Duodenal mucosa (tissue), 2 donors: ENCODE data around the gene SMARCAL1.
"Not testable (repeated sequence)": the region's sequence is repeated elsewhere in the genome, so short reads cannot be mapped to it uniquely, and the experiment has no call there.

Experiments used
- H3K27ac ChIP-seq: one replicate; pipeline ENCODE4 v1.7.0; 2013; ENCODE audit warnings: low read depth, low read length
- H3K27me3 ChIP-seq, 2 donors: one replicate each; pipeline ENCODE4 v1.7.0; 2013; ENCODE audit warnings: low read length in 2 of 2, control low read depth in 1 of 2; ENCODE audit not compliant: insufficient read depth in 2 of 2, control insufficient read depth in 1 of 2
- H3K36me3 ChIP-seq, 2 donors: one replicate each; pipeline ENCODE4 v1.7.0; 2013; ENCODE audit warnings: low read length in 2 of 2, control low read depth in 1 of 2; ENCODE audit not compliant: insufficient read depth in 2 of 2, control insufficient read depth in 1 of 2
- H3K4me1 ChIP-seq, 2 donors: one replicate each; pipeline ENCODE4 v1.7.0; 2013; ENCODE audit warnings: low read length in 2 of 2, control low read depth in 1 of 2; ENCODE audit not compliant: insufficient read depth in 2 of 2, control insufficient read depth in 1 of 2
- H3K4me3 ChIP-seq, 2 donors: one replicate each; pipeline ENCODE4 v1.7.0; 2013; ENCODE audit warnings: low read length in 2 of 2, low read depth in 1 of 2
- H3K9ac ChIP-seq, 2 donors: one replicate each; pipeline ENCODE4 v1.7.0; 2013; ENCODE audit warnings: low read length in 2 of 2, low read depth in 1 of 2
- H3K9me3 ChIP-seq, 2 donors: one replicate each; pipeline ENCODE4 v1.7.0; 2013; ENCODE audit warnings: low read length in 2 of 2, control low read depth in 1 of 2; ENCODE audit not compliant: control insufficient read depth in 1 of 2

SMARCAL1 gene

GRCh38 chr2:216373896-216374295 is 38.4 kb upstream of the SMARCAL1 start:
- Histone ChIP-seq H3K4me3 (no peak overlapping the region), H3K36me3 (no peaks in the 10 kb centered on the region), H3K27me3 (peaks cover 18 to 35% of the 10 kb centered on the region in 2 donors), H3K9me3 (no peaks in the 10 kb centered on the region), H3K27ac (no peak overlapping the region), H3K4me1 (peaks cover 0 to 5% of the 10 kb centered on the region in 2 donors), H3K9ac (no peak overlapping the region)

GRCh38 chr2:216375286-216375685 is 37.0 kb upstream of the SMARCAL1 start:
- H3K4me3 ChIP-seq, result no peak overlapping the region

GRCh38 chr2:216379977-216380376 is 32.3 kb upstream of the SMARCAL1 start:
- no peak overlapping the region for H3K27ac ChIP-seq
- H3K36me3 ChIP-seq, result no peaks in the 10 kb centered on the region
- no peaks in the 10 kb centered on the region for H3K9me3 ChIP-seq
- no peaks in the 10 kb centered on the region for H3K4me1 ChIP-seq
- no peak overlapping the region for H3K9ac ChIP-seq
- no peaks in the 10 kb centered on the region for H3K27me3 ChIP-seq
- H3K4me3 ChIP-seq, result no peak overlapping the region

More at GRCh38 chr2:216375286-216375685, 37.0 kb upstream of the SMARCAL1 start:
- Histone ChIP-seq H3K27me3 (peaks cover 15 to 29% of the 10 kb centered on the region in 2 donors), H3K9me3 (no peaks in the 10 kb centered on the region), H3K4me1 (peaks cover 0 to 5% of the 10 kb centered on the region in 2 donors), H3K27ac (no peak overlapping the region), H3K36me3 (no peaks in the 10 kb centered on the region), H3K9ac (no peak overlapping the region)

GRCh38 chr2:216384409-216384808 is 27.9 kb upstream of the SMARCAL1 start:
- H3K27ac ChIP-seq, H3K9ac ChIP-seq, H3K36me3 ChIP-seq, H3K9me3 ChIP-seq, H3K27me3 ChIP-seq, H3K4me3 ChIP-seq, H3K4me1 ChIP-seq: not testable (repeated sequence)

GRCh38 chr2:216385478-216385877 is 26.8 kb upstream of the SMARCAL1 start:
- H3K27me3 ChIP-seq, result no peaks in the 10 kb centered on the region
- no peak overlapping the region for H3K4me3 ChIP-seq
- H3K27ac ChIP-seq, result no peak overlapping the region
- no peak overlapping the region for H3K9ac ChIP-seq
- no peaks in the 10 kb centered on the region for H3K4me1 ChIP-seq
- H3K36me3 ChIP-seq, result no peaks in the 10 kb centered on the region
- H3K9me3 ChIP-seq, result no peaks in the 10 kb centered on the region

GRCh38 chr2:216387262-216387661 is 25.0 kb upstream of the SMARCAL1 start:
- no peak overlapping the region for H3K27ac ChIP-seq
- H3K27me3 ChIP-seq, result no peaks in the 10 kb centered on the region
- no peaks in the 10 kb centered on the region for H3K36me3 ChIP-seq
- no peak overlapping the region for H3K9ac ChIP-seq
- no peak overlapping the region for H3K4me3 ChIP-seq
- H3K9me3 ChIP-seq, result no peaks in the 10 kb centered on the region
- H3K4me1 ChIP-seq, result no peaks in the 10 kb centered on the region

- no peaks in the 10 kb centered on the region for H3K4me1 ChIP-seq
- H3K4me3 ChIP-seq, result no peak overlapping the region
- no peaks in the 10 kb centered on the region for H3K27me3 ChIP-seq
- H3K9me3 ChIP-seq, result no peaks in the 10 kb centered on the region
- no peak overlapping the region for H3K27ac ChIP-seq
- no peaks in the 10 kb centered on the region for H3K36me3 ChIP-seq
- H3K9ac ChIP-seq, result no peak overlapping the region
Measured at GRCh38 chr2:216388046-216388884, 24.0 kb upstream of the SMARCAL1 start.

GRCh38 chr2:216389570-216389969 is 22.7 kb upstream of the SMARCAL1 start:
- H3K9me3 ChIP-seq, result no peaks in the 10 kb centered on the region
- no peak overlapping the region for H3K9ac ChIP-seq
- no peak overlapping the region for H3K4me3 ChIP-seq
- H3K36me3 ChIP-seq, result no peaks in the 10 kb centered on the region
- H3K27me3 ChIP-seq, result no peaks in the 10 kb centered on the region
- H3K4me1 ChIP-seq, result no peaks in the 10 kb centered on the region
- no peak overlapping the region for H3K27ac ChIP-seq

GRCh38 chr2:216391401-216391800 is 20.9 kb upstream of the SMARCAL1 start:
- no peaks in the 10 kb centered on the region for H3K4me1 ChIP-seq

GRCh38 chr2:216392018-216392562 is 20.2 kb upstream of the SMARCAL1 start:
- Histone ChIP-seq H3K9me3 (no peaks in the 10 kb centered on the region), H3K4me1 (no peaks in the 10 kb centered on the region), H3K4me3 (no peak overlapping the region), H3K36me3 (no peaks in the 10 kb centered on the region), H3K9ac (no peak overlapping the region), H3K27me3 (no peaks in the 10 kb centered on the region), H3K27ac (no peak overlapping the region)

More at GRCh38 chr2:216391401-216391800, 20.9 kb upstream of the SMARCAL1 start:
- H3K27ac ChIP-seq, result no peak overlapping the region
- H3K9ac ChIP-seq, result no peak overlapping the region
- no peaks in the 10 kb centered on the region for H3K9me3 ChIP-seq
- H3K4me3 ChIP-seq, result no peak overlapping the region
- no peaks in the 10 kb centered on the region for H3K27me3 ChIP-seq
- H3K36me3 ChIP-seq, result no peaks in the 10 kb centered on the region
